ENCODE data around the gene SCRN1. TPM values are rescaled to one million over a fixed set of nuclear protein-coding genes. Genes with fewer than 3 reads are reported as not detected.

SCRN1 gene
- total RNA-seq, 4 donors from 2014 or later, result 15.0 to 24.5 (median 17.3) TPM

- Histone ChIP-seq H3K9me3 (no peaks in the 10 kb centered on the region), H3K4me1 (no peaks in the 10 kb centered on the region), H3K36me3 (no peaks in the 10 kb centered on the region), H3K4me3 (no peak overlapping the region), H3K27ac (no peak overlapping the region), H3K27me3 (no peaks in the 10 kb centered on the region)
- DNase-seq, result peak; percentile 35
- WGBS, 2 donors (ENCODE audit: low coverage in 1 of 2), result 40 to 48% methylated on average over 3 to 4 of the region's 4 CpGs
- no peak for TF ChIP-seq POLR2A (IDR thresholded peaks at IDR 0.05)
- no peak for TF ChIP-seq POLR2AphosphoS5 (IDR thresholded peaks at IDR 0.05)
- TF ChIP-seq, protein P1, sequence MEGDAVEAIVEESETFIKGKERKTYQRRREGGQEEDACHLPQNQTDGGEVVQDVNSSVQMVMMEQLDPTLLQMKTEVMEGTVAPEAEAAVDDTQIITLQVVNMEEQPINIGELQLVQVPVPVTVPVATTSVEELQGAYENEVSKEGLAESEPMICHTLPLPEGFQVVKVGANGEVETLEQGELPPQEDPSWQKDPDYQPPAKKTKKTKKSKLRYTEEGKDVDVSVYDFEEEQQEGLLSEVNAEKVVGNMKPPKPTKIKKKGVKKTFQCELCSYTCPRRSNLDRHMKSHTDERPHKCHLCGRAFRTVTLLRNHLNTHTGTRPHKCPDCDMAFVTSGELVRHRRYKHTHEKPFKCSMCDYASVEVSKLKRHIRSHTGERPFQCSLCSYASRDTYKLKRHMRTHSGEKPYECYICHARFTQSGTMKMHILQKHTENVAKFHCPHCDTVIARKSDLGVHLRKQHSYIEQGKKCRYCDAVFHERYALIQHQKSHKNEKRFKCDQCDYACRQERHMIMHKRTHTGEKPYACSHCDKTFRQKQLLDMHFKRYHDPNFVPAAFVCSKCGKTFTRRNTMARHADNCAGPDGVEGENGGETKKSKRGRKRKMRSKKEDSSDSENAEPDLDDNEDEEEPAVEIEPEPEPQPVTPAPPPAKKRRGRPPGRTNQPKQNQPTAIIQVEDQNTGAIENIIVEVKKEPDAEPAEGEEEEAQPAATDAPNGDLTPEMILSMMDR (IDR thresholded peaks at IDR 0.05), result peak; percentile 85 to 91 (median 86)
- no peak for TF ChIP-seq EP300 (IDR thresholded peaks at IDR 0.05; ENCODE audit: low read depth)
- in situ Hi-C loops (cut with MboI; ENCODE audit: low pct_ligation_motif_present in 1 of 4, low pct_unique_long_range_greater_than_20kb in 1 of 4, low sequenced_read_pairs in 3 of 4), result loop anchor here in 3 of 4 donors (25.0 kb wide), 1 partner anchor 284 kb away; no protein-coding TSS in a partner anchor
- intact Hi-C loops (cut with DNase I; ENCODE audit: low total_unique reads), result loop anchor here (5.0 to 10.0 kb wide), 2 partner anchors 44 to 157 kb away; no protein-coding TSS in a partner anchor
These were observed 68.1 kb downstream of the SCRN1 start for GRCh38 chr7:29921404-29922010.

- in situ Hi-C loops (cut with MboI; ENCODE audit: low pct_ligation_motif_present in 1 of 4, low pct_unique_long_range_greater_than_20kb in 1 of 4, low sequenced_read_pairs in 3 of 4), result loop anchor here in 3 of 4 donors (25.0 kb wide), 1 partner anchor 283 kb away; no protein-coding TSS in a partner anchor
- intact Hi-C loops (cut with DNase I; ENCODE audit: low total_unique reads), result loop anchor here (5.0 to 10.0 kb wide), 2 partner anchors 43 to 156 kb away; no protein-coding TSS in a partner anchor
These were observed 69.1 kb downstream of the SCRN1 start for GRCh38 chr7:29920491-29920890.

DNA sequence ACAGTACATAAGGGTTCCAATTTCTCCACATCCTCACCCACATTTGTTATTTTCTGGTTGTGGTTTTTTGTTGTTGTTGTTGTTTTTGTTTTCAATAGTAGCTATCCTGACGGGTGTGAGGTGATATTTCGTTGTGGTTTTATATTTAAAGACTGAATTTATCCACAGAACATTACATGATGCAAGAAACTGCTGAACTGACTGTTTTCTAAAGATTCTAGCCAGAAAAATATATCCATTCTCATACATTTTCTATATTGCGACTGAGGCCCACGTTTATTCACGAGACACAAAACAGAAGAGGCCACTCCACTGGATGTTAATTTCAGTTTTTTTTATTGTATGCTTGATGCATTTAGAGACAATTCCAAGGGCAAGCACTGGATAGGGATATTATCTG is 69.8 kb downstream of the SCRN1 start:
- intact Hi-C loops (cut with DNase I; ENCODE audit: low total_unique reads), result loop anchor here (5.0 to 10.0 kb wide), 2 partner anchors 42 to 155 kb away; no protein-coding TSS in a partner anchor
- WGBS, 2 donors (ENCODE audit: low coverage in 1 of 2), result 78 to 84% methylated on average over 5 of the region's 5 CpGs
- H3K36me3 ChIP-seq, result no peaks in the 10 kb centered on the region

More at GRCh38 chr7:29920491-29920890, 69.1 kb downstream of the SCRN1 start:
- H3K9me3 ChIP-seq, result no peaks in the 10 kb centered on the region
- H3K27me3 ChIP-seq, result no peaks in the 10 kb centered on the region
- no peak overlapping the region for H3K27ac ChIP-seq
- H3K4me1 ChIP-seq, result no peaks in the 10 kb centered on the region
- H3K4me3 ChIP-seq, result no peak overlapping the region
- 79% methylated on average over 4 of the region's 5 CpGs; no CpG with 5 or more reads in 1 of the 2 donors for WGBS, 2 donors (ENCODE audit: low coverage in 1 of 2)
- DNase-seq, result no peak
- TF ChIP-seq EP300 (IDR thresholded peaks at IDR 0.05; ENCODE audit: low read depth) (no peak), POLR2A (IDR thresholded peaks at IDR 0.05) (no peak), POLR2AphosphoS5 (IDR thresholded peaks at IDR 0.05) (no peak)
- TF ChIP-seq, protein P1 (IDR thresholded peaks at IDR 0.05), result no peak
- H3K36me3 ChIP-seq, result no peaks in the 10 kb centered on the region

GRCh38 chr7:29918850-29919249 is 70.8 kb downstream of the SCRN1 start:
- Histone ChIP-seq H3K4me1 (no peaks in the 10 kb centered on the region), H3K27ac (no peak overlapping the region), H3K27me3 (no peaks in the 10 kb centered on the region), H3K4me3 (no peak overlapping the region), H3K36me3 (no peaks in the 10 kb centered on the region), H3K9me3 (no peaks in the 10 kb centered on the region)
- no peak for DNase-seq
- TF ChIP-seq, protein P1 (IDR thresholded peaks at IDR 0.05), result no peak
- TF ChIP-seq POLR2A (IDR thresholded peaks at IDR 0.05) (no peak), EP300 (IDR thresholded peaks at IDR 0.05; ENCODE audit: low read depth) (no peak), POLR2AphosphoS5 (IDR thresholded peaks at IDR 0.05) (no peak)
- WGBS, 2 donors (ENCODE audit: low coverage in 1 of 2), result 86 to 100% methylated on average over 2 to 4 of the region's 4 CpGs
- in situ Hi-C loops (cut with MboI; ENCODE audit: low pct_ligation_motif_present in 1 of 4, low pct_unique_long_range_greater_than_20kb in 1 of 4, low sequenced_read_pairs in 3 of 4), result loop anchor here in 3 of 4 donors (25.0 kb wide), 1 partner anchor 282 kb away; no protein-coding TSS in a partner anchor
- intact Hi-C loops (cut with DNase I; ENCODE audit: low total_unique reads), result no loop called here

More for the DNA sequence above, 69.8 kb downstream of the SCRN1 start:
- H3K27ac ChIP-seq, result no peak overlapping the region
- no peaks in the 10 kb centered on the region for H3K27me3 ChIP-seq
- TF ChIP-seq POLR2A (IDR thresholded peaks at IDR 0.05), result no peak
- no peak for TF ChIP-seq EP300 (IDR thresholded peaks at IDR 0.05; ENCODE audit: low read depth)
- TF ChIP-seq, protein P1 (IDR thresholded peaks at IDR 0.05), result no peak
- no peak for DNase-seq
- in situ Hi-C loops (cut with MboI; ENCODE audit: low pct_ligation_motif_present in 1 of 4, low pct_unique_long_range_greater_than_20kb in 1 of 4, low sequenced_read_pairs in 3 of 4), result loop anchor here in 3 of 4 donors (25.0 kb wide), 1 partner anchor 282 kb away; no protein-coding TSS in a partner anchor
- no peaks in the 10 kb centered on the region for H3K4me1 ChIP-seq
- no peak overlapping the region for H3K4me3 ChIP-seq
- no peaks in the 10 kb centered on the region for H3K9me3 ChIP-seq
